Mesenteric fat pad (tissue), 1 donor: Measurements from ENCODE around the gene ALDH16A1. TPM values are rescaled to one million over a fixed set of nuclear protein-coding genes. Genes with fewer than 3 reads are reported as not detected.
A peak's percentile ranks its signal among the peaks of the same experiment; 100 is the strongest.
"Not testable (repeated sequence)": the region's sequence is repeated elsewhere in the genome, so short reads cannot be mapped to it uniquely, and the experiment has no call there.

Source experiments
- DNase-seq: peaks from one replicate; pipeline ENCODE4 v3.0.0-alpha.2; 2020; ENCODE audit warnings: low spot score
- total RNA-seq: library from RNA; stranded (reverse); fragmentation: NEBNext Ultra II Directional; extraction: Animal tissue kit (Norgen Biotek cat#: 25700); gene quantifications from one replicate; pipeline ENCODE4 v1.2.1, GENCODE V29; 2021
- donor health status: DM: yes; HTN: yes; CAD: no.

ALDH16A1 gene
- total RNA-seq, 1 donor from 2014 or later, result 32.1 TPM

GRCh38 chr19:49439836-49440235 lies 13.2 kb upstream of the ALDH16A1 start:
- DNase-seq, result no peak

- no peak for DNase-seq
Measured at GRCh38 chr19:49440439-49441209, 12.4 kb upstream of the ALDH16A1 start.

- no peak for DNase-seq
Measured at GRCh38 chr19:49441210-49441959, 11.6 kb upstream of the ALDH16A1 start, which contains the start of gene SLC17A7. Gene SLC17A7 (minus strand): TSS chr19:49441527. CDS start chr19:49441379, 148 bp downstream.

GRCh38 chr19:49441960-49442350 lies 11.1 kb upstream of the ALDH16A1 start:
- no peak for DNase-seq

GRCh38 chr19:49442354-49442753 lies 10.7 kb upstream of the ALDH16A1 start:
- no peak for DNase-seq

GRCh38 chr19:49442771-49443365 lies 10.2 kb upstream of the ALDH16A1 start:
- peak; percentile 97 for DNase-seq

GRCh38 chr19:49443366-49444099 lies 9.5 kb upstream of the ALDH16A1 start:
- DNase-seq, result peak; percentile 96

- DNase-seq, result not testable (repeated sequence)
Measured at GRCh38 chr19:49444100-49444700, 8.8 kb upstream of the ALDH16A1 start.

- no peak for DNase-seq
Measured at GRCh38 chr19:49445997-49446396, 7.0 kb upstream of the ALDH16A1 start.

GRCh38 chr19:49447485-49448431 lies 5.3 kb upstream of the ALDH16A1 start:
- no peak for DNase-seq

GRCh38 chr19:49448432-49448786 lies 4.6 kb upstream of the ALDH16A1 start:
- DNase-seq, result no peak

- no peak for DNase-seq
Measured at GRCh38 chr19:49450405-49450804, 2.6 kb upstream of the ALDH16A1 start.

- peak; percentile 93 for DNase-seq
Measured at GRCh38 chr19:49451430-49452181, 1.4 kb upstream of the ALDH16A1 start, which contains the start of gene PIH1D1. Gene PIH1D1 (minus strand): TSS chr19:49451814. CDS start chr19:49451574, 240 bp downstream.

GRCh38 chr19:49453757-49454240 lies 774 bp downstream of the ALDH16A1 start:
- DNase-seq, result no peak

- no peak for DNase-seq
Measured at GRCh38 chr19:49455773-49456172, 2.7 kb downstream of the ALDH16A1 start.

- no peak for DNase-seq
Measured at GRCh38 chr19:49456326-49456725, 3.3 kb downstream of the ALDH16A1 start.

- no peak for DNase-seq
Measured at GRCh38 chr19:49458567-49458903, 5.5 kb downstream of the ALDH16A1 start.

GRCh38 chr19:49459388-49459787 lies 6.4 kb downstream of the ALDH16A1 start:
- DNase-seq, result no peak

- DNase-seq, result not testable (repeated sequence)
Measured at GRCh38 chr19:49461130-49461529, 8.1 kb downstream of the ALDH16A1 start.
